Ascending aorta (tissue), 2 donors: ENCODE measurements around the gene PCDHGB1. TPM values are rescaled to one million over a fixed set of nuclear protein-coding genes. Genes with fewer than 3 reads are reported as not detected.
A peak's percentile ranks its signal among the peaks of the same experiment; 100 is the strongest.
"Not testable (repeated sequence)": the region's sequence is repeated elsewhere in the genome, so short reads cannot be mapped to it uniquely, and the experiment has no call there.

ENCODE experiments used
- DNase-seq, 2 donors: peaks; one replicate each; pipeline ENCODE4 v3.0.0-alpha.2; 2019; ENCODE audit warnings: low spot score in 2 of 2
- H3K27ac ChIP-seq, 2 donors: fragments of 200-600 bp; sonication (generic); one replicate each; pipeline ENCODE4 v1.5.1; 2016 to 2017; ENCODE audit warnings: mild to moderate bottlenecking in 1 of 2
- H3K27me3 ChIP-seq: fragments of 200-600 bp; sonication (generic); one replicate; pipeline ENCODE4 v1.5.1; 2017
- H3K36me3 ChIP-seq, 2 donors: fragments of 200-600 bp; sonication (generic); one replicate each; pipeline ENCODE4 v1.5.1; 2016
- H3K4me1 ChIP-seq, 2 donors: fragments of 200-600 bp; sonication (generic); one replicate each; pipeline ENCODE4 v1.5.1; 2016 to 2017; ENCODE audit warnings: mild to moderate bottlenecking in 1 of 2
- H3K4me3 ChIP-seq, 2 donors: fragments of 200-600 bp; sonication (generic); one replicate each; pipeline ENCODE4 v1.5.1; 2016 to 2017; ENCODE audit warnings: mild to moderate bottlenecking in 1 of 2
- H3K9me3 ChIP-seq, 2 donors: fragments of 200-600 bp; sonication (generic); one replicate each; pipeline ENCODE4 v1.5.1; 2016
- CTCF ChIP-seq, 3 experiments: fragments of 200-600 bp in 2 of 3; fragments of 450-650 bp in 1 of 3; sonication (generic) in 2 of 3; IDR thresholded peaks; one replicate each; pipeline ENCODE4 v1.5.1; 2016 to 2019; ENCODE audit warnings: antibody characterized with exemption in 3 of 3, mild to moderate bottlenecking in 1 of 3, moderate library complexity in 1 of 3
- intact Hi-C: fragments of 100-400 bp; cut with DNase I; formaldehyde crosslinking; loops from one replicate; pipeline ENCODE4 v1.15.1; 2023
- total RNA-seq: library from RNA; depleted of rRNA; stranded (reverse); fragments of >200 nt; gene quantifications from one replicate; pipeline ENCODE4 v1.1.0, GENCODE V29; 2016

The PCDHGB1 gene
- total RNA-seq, 1 donor from 2014 or later = 1.8 TPM

- intact Hi-C loops = no loop called here
- H3K36me3 ChIP-seq = peaks cover 0 to 9% of the 10 kb centered on the region in 2 donors
- no peaks in the 10 kb centered on the region for H3K4me1 ChIP-seq
- H3K27ac ChIP-seq = no peak within 1 kb of the TSS
- no peak for TF ChIP-seq CTCF (IDR thresholded peaks at IDR 0.05)
- no peaks in the 10 kb centered on the region for H3K27me3 ChIP-seq
- no peak for DNase-seq
- peaks cover 78 to 97% of the 10 kb centered on the region in 2 donors for H3K9me3 ChIP-seq
- H3K4me3 ChIP-seq = no peak within 1 kb of the TSS
These were observed 42.7 kb downstream of the PCDHGB1 start, which contains the start of gene PCDHGA8 for GRCh38 chr5:141392429-141393198. Gene PCDHGA8, plus strand, starts transcription at chr5:141392633. Its CDS starts 181 bp downstream, at chr5:141392814.

GRCh38 chr5:141393267-141393666, 43.4 kb downstream of the PCDHGB1 start:
- intact Hi-C loops = no loop called here
- Histone ChIP-seq H3K4me3 (no peak overlapping the region), H3K36me3 (peaks cover 0 to 9% of the 10 kb centered on the region in 2 donors), H3K27ac (no peak overlapping the region), H3K9me3 (peaks cover 78 to 97% of the 10 kb centered on the region in 2 donors), H3K4me1 (no peaks in the 10 kb centered on the region), H3K27me3 (no peaks in the 10 kb centered on the region)
- no peak for TF ChIP-seq CTCF (IDR thresholded peaks at IDR 0.05)
- DNase-seq = no peak

GRCh38 chr5:141394401-141395187, 44.7 kb downstream of the PCDHGB1 start:
- H3K4me1 ChIP-seq, H3K27me3 ChIP-seq, DNase-seq, H3K4me3 ChIP-seq, H3K36me3 ChIP-seq, intact Hi-C loops, H3K27ac ChIP-seq: not testable (repeated sequence)
- H3K9me3 ChIP-seq = peaks cover 77 to 97% of the 10 kb centered on the region in 2 donors

- H3K36me3 ChIP-seq, H3K27me3 ChIP-seq, intact Hi-C loops, H3K4me1 ChIP-seq, DNase-seq: not testable (repeated sequence)
- Histone ChIP-seq H3K9me3 (peaks cover 79 to 97% of the 10 kb centered on the region in 2 donors), H3K27ac (peak within 1 kb of the TSS in 1 of 2 donors; percentile 18), H3K4me3 (peak within 1 kb of the TSS; percentile 33 to 38)
- TF ChIP-seq CTCF (IDR thresholded peaks at IDR 0.05) = peak; percentile 21 to 39 (median 29)
These were observed 48.1 kb downstream of the PCDHGB1 start, which contains the start of gene PCDHGB5 for GRCh38 chr5:141397756-141398551. Gene PCDHGB5, plus strand, starts transcription at chr5:141397947. Its CDS starts 181 bp downstream, at chr5:141398128.

- intact Hi-C loops = no loop called here
- Histone ChIP-seq H3K27ac (no peak overlapping the region), H3K4me3 (peak overlapping the region in 1 of 2 donors; percentile 2), H3K27me3 (no peaks in the 10 kb centered on the region), H3K9me3 (peaks cover 79 to 97% of the 10 kb centered on the region in 2 donors), H3K36me3 (peaks cover 0 to 5% of the 10 kb centered on the region in 2 donors), H3K4me1 (no peaks in the 10 kb centered on the region)
- no peak for TF ChIP-seq CTCF (IDR thresholded peaks at IDR 0.05)
- no peak for DNase-seq
These were observed 48.7 kb downstream of the PCDHGB1 start for GRCh38 chr5:141398608-141399007.
